Mucosa of gallbladder (tissue), 1 donor: ENCODE data around the gene GZMM. TPM values are rescaled to one million over a fixed set of nuclear protein-coding genes. Genes with fewer than 3 reads are reported as not detected.

Source experiments
- DNase-seq: peaks from one replicate; pipeline ENCODE4 v3.0.0-alpha.2; 2020; ENCODE audit warnings: low spot score
- total RNA-seq: library from RNA; stranded (reverse); gene quantifications from one replicate; pipeline ENCODE4 v1.2.1, GENCODE V29; 2021
- donor health status: DM: no; HTN: no; CAD: no.

Gene GZMM
- total RNA-seq, 1 donor from 2014 or later: 2.7 TPM

- DNase-seq: no peak
These were observed 53.8 kb downstream of the GZMM start for GRCh38 chr19:597406-598315.

Other genes starting within 250 kb of the GZMM start
- gene MIER2, start 199.3 kb upstream of the GZMM start, total RNA-seq: 27.9 TPM
- 172 TPM for gene C2CD4C, start 134.9 kb upstream of the GZMM start, total RNA-seq
- 139 TPM for gene SHC2, start 83.0 kb upstream of the GZMM start, total RNA-seq
- 5.8 TPM for gene MADCAM1, start 47.6 kb upstream of the GZMM start, total RNA-seq
- 33.8 TPM for gene TPGS1, start 36.6 kb upstream of the GZMM start, total RNA-seq
- 53.3 TPM for gene CDC34, start 12.3 kb upstream of the GZMM start, total RNA-seq
- 480 TPM for gene BSG, start 28.5 kb downstream of the GZMM start, total RNA-seq
- 0.40 TPM for gene HCN2, start 45.8 kb downstream of the GZMM start, total RNA-seq
- 56.0 TPM for gene POLRMT, start 89.5 kb downstream of the GZMM start, total RNA-seq
- 0.17 TPM for gene FGF22, start 95.8 kb downstream of the GZMM start, total RNA-seq
- 34.8 TPM for gene RNF126, start 119.2 kb downstream of the GZMM start, total RNA-seq
- gene FSTL3, start 132.3 kb downstream of the GZMM start, total RNA-seq: 39.1 TPM
- gene PRSS57, start 151.4 kb downstream of the GZMM start, total RNA-seq: not detected
- gene PALM, start 164.9 kb downstream of the GZMM start, total RNA-seq: 26.1 TPM
- 79.4 TPM for gene MISP, start 207.1 kb downstream of the GZMM start, total RNA-seq